H1 (cell line): ENCODE data around the gene KNCN. TPM values are rescaled to one million over a fixed set of nuclear protein-coding genes. Genes with fewer than 3 reads are reported as not detected.
A peak's percentile ranks its signal among the peaks of the same experiment; 100 is the strongest.

Experiments used
- MAFK ChIP-seq: IDR thresholded peaks from 2 replicates; pipeline ENCODE4 v1.6.1; 2012; ENCODE audit warnings: low read depth, mild to moderate bottlenecking, improper control_type of control experiment, low read length
- POU5F1 ChIP-seq: IDR thresholded peaks from 2 replicates; pipeline ENCODE4 v1.6.1; 2011; ENCODE audit warnings: low read depth, mild to moderate bottlenecking, low read length, moderate library complexity
- RAD21 ChIP-seq, 2 experiments: IDR thresholded peaks in 1 of 2; conservative IDR thresholded peaks in 1 of 2; 2 replicates each; pipeline ENCODE4 v1.6.1; 2011; ENCODE audit warnings: low read depth in 2 of 2, low read length in 2 of 2, improper control_type of control experiment in 1 of 2, inconsistent platforms in 1 of 2, mild to moderate bottlenecking in 1 of 2, moderate library complexity in 1 of 2
- RFX5 ChIP-seq: IDR thresholded peaks from 2 replicates; pipeline ENCODE4 v1.6.1; 2011; ENCODE audit warnings: low read depth, low read length, improper control_type of control experiment, borderline replicate concordance
- polyA plus RNA-seq, 7 experiments: library from polyadenylated mRNA; depleted of rRNA in 3 of 7; stranded (reverse) in 5 of 7; unstranded in 2 of 7; fragments of >200 nt in 5 of 7; fragments of 200-250 nt in 2 of 7; gene quantifications; 1 replicate in 5 of 7; 2 replicates in 1 of 7; 4 replicates in 1 of 7; pipeline versions ENCODE4 v1.2.1 to v1.2.3, GENCODE V29; 2011 to 2013; ENCODE audit warnings: missing spikeins in 2 of 7, mixed read lengths in 2 of 7
- total RNA-seq: library from RNA; stranded (reverse); fragmentation: NEBNext Ultra II Directional; extraction: Animal tissue kit (Norgen Biotek cat#: 25700); gene quantifications from 2 replicates; pipeline ENCODE4 v1.2.1, GENCODE V29; 2021
- TF ChIP-seq, protein P1 (sequence below): fragments of 300-600 bp; sonication (generic); IDR thresholded peaks from 2 replicates; pipeline ENCODE4 v1.7.1; 2012; ENCODE audit warnings: low read length, moderate library complexity, mild to moderate bottlenecking, inconsistent platforms; ENCODE audit not compliant: insufficient replicate concordance
- TF ChIP-seq, protein P2 (sequence below), 3 experiments: IDR thresholded peaks; 1 replicate in 2 of 3; 2 replicates in 1 of 3; pipeline versions ENCODE4 v1.5.1 to v1.6.1; 2011; ENCODE audit warnings: low read length in 3 of 3, mild to moderate bottlenecking in 3 of 3, inconsistent platforms in 2 of 3, low read depth in 1 of 3, moderate library complexity in 1 of 3; ENCODE audit not compliant: insufficient read depth in 1 of 3; ENCODE audit errors: control extremely low read depth in 1 of 3

Gene KNCN
- total and polyA plus RNA-seq, 2 of the 8 experiments (the other 6 are each of a cell fraction or from before 2014, with no cell fraction given): not detected

DNA sequence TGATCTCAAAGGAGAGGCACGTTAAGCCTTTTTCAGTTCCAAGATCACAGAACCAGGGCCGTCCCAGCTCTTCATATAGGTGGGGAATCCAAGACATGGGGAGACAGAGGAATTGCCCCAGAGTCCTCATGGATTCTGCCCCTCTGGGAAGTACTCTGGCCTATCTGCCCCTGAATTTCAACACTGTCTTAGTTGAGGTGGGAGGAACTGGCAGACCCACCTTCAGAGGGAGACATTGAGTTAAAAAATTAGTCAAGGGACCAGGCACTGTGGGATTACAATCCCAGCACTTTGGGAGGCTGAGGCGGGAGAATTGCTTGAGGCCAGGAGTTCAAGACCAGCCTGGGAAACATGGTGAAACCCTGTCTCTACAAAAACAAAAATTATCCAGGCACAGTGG lies 2.1 kb upstream of the KNCN start (continued):
- TF ChIP-seq, protein P1, sequence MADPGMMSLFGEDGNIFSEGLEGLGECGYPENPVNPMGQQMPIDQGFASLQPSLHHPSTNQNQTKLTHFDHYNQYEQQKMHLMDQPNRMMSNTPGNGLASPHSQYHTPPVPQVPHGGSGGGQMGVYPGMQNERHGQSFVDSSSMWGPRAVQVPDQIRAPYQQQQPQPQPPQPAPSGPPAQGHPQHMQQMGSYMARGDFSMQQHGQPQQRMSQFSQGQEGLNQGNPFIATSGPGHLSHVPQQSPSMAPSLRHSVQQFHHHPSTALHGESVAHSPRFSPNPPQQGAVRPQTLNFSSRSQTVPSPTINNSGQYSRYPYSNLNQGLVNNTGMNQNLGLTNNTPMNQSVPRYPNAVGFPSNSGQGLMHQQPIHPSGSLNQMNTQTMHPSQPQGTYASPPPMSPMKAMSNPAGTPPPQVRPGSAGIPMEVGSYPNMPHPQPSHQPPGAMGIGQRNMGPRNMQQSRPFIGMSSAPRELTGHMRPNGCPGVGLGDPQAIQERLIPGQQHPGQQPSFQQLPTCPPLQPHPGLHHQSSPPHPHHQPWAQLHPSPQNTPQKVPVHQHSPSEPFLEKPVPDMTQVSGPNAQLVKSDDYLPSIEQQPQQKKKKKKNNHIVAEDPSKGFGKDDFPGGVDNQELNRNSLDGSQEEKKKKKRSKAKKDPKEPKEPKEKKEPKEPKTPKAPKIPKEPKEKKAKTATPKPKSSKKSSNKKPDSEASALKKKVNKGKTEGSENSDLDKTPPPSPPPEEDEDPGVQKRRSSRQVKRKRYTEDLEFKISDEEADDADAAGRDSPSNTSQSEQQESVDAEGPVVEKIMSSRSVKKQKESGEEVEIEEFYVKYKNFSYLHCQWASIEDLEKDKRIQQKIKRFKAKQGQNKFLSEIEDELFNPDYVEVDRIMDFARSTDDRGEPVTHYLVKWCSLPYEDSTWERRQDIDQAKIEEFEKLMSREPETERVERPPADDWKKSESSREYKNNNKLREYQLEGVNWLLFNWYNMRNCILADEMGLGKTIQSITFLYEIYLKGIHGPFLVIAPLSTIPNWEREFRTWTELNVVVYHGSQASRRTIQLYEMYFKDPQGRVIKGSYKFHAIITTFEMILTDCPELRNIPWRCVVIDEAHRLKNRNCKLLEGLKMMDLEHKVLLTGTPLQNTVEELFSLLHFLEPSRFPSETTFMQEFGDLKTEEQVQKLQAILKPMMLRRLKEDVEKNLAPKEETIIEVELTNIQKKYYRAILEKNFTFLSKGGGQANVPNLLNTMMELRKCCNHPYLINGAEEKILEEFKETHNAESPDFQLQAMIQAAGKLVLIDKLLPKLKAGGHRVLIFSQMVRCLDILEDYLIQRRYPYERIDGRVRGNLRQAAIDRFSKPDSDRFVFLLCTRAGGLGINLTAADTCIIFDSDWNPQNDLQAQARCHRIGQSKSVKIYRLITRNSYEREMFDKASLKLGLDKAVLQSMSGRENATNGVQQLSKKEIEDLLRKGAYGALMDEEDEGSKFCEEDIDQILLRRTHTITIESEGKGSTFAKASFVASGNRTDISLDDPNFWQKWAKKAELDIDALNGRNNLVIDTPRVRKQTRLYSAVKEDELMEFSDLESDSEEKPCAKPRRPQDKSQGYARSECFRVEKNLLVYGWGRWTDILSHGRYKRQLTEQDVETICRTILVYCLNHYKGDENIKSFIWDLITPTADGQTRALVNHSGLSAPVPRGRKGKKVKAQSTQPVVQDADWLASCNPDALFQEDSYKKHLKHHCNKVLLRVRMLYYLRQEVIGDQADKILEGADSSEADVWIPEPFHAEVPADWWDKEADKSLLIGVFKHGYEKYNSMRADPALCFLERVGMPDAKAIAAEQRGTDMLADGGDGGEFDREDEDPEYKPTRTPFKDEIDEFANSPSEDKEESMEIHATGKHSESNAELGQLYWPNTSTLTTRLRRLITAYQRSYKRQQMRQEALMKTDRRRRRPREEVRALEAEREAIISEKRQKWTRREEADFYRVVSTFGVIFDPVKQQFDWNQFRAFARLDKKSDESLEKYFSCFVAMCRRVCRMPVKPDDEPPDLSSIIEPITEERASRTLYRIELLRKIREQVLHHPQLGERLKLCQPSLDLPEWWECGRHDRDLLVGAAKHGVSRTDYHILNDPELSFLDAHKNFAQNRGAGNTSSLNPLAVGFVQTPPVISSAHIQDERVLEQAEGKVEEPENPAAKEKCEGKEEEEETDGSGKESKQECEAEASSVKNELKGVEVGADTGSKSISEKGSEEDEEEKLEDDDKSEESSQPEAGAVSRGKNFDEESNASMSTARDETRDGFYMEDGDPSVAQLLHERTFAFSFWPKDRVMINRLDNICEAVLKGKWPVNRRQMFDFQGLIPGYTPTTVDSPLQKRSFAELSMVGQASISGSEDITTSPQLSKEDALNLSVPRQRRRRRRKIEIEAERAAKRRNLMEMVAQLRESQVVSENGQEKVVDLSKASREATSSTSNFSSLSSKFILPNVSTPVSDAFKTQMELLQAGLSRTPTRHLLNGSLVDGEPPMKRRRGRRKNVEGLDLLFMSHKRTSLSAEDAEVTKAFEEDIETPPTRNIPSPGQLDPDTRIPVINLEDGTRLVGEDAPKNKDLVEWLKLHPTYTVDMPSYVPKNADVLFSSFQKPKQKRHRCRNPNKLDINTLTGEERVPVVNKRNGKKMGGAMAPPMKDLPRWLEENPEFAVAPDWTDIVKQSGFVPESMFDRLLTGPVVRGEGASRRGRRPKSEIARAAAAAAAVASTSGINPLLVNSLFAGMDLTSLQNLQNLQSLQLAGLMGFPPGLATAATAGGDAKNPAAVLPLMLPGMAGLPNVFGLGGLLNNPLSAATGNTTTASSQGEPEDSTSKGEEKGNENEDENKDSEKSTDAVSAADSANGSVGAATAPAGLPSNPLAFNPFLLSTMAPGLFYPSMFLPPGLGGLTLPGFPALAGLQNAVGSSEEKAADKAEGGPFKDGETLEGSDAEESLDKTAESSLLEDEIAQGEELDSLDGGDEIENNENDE: no peak
- TF ChIP-seq POU5F1 (no peak), MAFK (no peak), RAD21 (IDR thresholded peaks at IDR 0.05 in 1 of 2, conservative IDR thresholded peaks at IDR 0.05 in 1 of 2; ENCODE audit: low read depth in 2 of 2, low read length in 2 of 2) (peak; percentile 19 to 41; a peak in 3 of 4 replicates), RFX5 (no peak)
- TF ChIP-seq, protein P2, sequence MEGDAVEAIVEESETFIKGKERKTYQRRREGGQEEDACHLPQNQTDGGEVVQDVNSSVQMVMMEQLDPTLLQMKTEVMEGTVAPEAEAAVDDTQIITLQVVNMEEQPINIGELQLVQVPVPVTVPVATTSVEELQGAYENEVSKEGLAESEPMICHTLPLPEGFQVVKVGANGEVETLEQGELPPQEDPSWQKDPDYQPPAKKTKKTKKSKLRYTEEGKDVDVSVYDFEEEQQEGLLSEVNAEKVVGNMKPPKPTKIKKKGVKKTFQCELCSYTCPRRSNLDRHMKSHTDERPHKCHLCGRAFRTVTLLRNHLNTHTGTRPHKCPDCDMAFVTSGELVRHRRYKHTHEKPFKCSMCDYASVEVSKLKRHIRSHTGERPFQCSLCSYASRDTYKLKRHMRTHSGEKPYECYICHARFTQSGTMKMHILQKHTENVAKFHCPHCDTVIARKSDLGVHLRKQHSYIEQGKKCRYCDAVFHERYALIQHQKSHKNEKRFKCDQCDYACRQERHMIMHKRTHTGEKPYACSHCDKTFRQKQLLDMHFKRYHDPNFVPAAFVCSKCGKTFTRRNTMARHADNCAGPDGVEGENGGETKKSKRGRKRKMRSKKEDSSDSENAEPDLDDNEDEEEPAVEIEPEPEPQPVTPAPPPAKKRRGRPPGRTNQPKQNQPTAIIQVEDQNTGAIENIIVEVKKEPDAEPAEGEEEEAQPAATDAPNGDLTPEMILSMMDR (IDR thresholded peaks at IDR 0.05; ENCODE audit: control extremely low read depth in 1 of 3, insufficient read depth in 1 of 3, low read depth in 1 of 3, low read length in 3 of 3): peak in 2 of 3 experiments; percentile 16 to 22; a peak in 2 of 4 replicates
